Mammary epithelial cell (primary cell): ENCODE data around the gene GPRC5A.

Source experiments
- EZH2 ChIP-seq: IDR thresholded peaks from 2 replicates; pipeline ENCODE4 v1.6.1; 2012; ENCODE audit warnings: low read length, inconsistent platforms, borderline replicate concordance
- TF ChIP-seq, protein P1 (sequence below), 2 donors: IDR thresholded peaks in 1 of 2; conservative IDR thresholded peaks in 1 of 2; 2 replicates each; pipeline ENCODE4 v1.5.1; 2011 to 2012; ENCODE audit warnings: inconsistent platforms in 2 of 2, low read length in 2 of 2, mild to moderate bottlenecking in 2 of 2, control low read depth in 1 of 2, low read depth in 1 of 2; ENCODE audit not compliant: insufficient read depth in 1 of 2; ENCODE audit errors: extremely low read depth in 1 of 2

GRCh38 chr12:12901158-12901791 is 9.9 kb downstream of the GPRC5A start:
- TF ChIP-seq, protein P1, sequence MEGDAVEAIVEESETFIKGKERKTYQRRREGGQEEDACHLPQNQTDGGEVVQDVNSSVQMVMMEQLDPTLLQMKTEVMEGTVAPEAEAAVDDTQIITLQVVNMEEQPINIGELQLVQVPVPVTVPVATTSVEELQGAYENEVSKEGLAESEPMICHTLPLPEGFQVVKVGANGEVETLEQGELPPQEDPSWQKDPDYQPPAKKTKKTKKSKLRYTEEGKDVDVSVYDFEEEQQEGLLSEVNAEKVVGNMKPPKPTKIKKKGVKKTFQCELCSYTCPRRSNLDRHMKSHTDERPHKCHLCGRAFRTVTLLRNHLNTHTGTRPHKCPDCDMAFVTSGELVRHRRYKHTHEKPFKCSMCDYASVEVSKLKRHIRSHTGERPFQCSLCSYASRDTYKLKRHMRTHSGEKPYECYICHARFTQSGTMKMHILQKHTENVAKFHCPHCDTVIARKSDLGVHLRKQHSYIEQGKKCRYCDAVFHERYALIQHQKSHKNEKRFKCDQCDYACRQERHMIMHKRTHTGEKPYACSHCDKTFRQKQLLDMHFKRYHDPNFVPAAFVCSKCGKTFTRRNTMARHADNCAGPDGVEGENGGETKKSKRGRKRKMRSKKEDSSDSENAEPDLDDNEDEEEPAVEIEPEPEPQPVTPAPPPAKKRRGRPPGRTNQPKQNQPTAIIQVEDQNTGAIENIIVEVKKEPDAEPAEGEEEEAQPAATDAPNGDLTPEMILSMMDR (conservative IDR thresholded peaks at IDR 0.05 in 1 of 2, IDR thresholded peaks at IDR 0.05 in 1 of 2; ENCODE audit: extremely low read depth in 1 of 2, insufficient read depth in 1 of 2, low read depth in 1 of 2, low read length in 2 of 2): peak in 1 of 2 donors; percentile 3
- TF ChIP-seq EZH2: no peak
